GM13977 (cell line): ENCODE measurements around the gene PDE4B.

Source experiments
- DNase-seq: peaks from one replicate; pipeline ENCODE4 v3.0.0; 2012; ENCODE audit warnings: low spot score
- CTCF ChIP-seq: IDR thresholded peaks from 2 replicates; pipeline ENCODE4 v1.5.1; 2012; ENCODE audit warnings: mild to moderate bottlenecking, control low read depth; ENCODE audit not compliant: insufficient read depth; ENCODE audit errors: extremely low read depth, missing control alignments
- in situ Hi-C: fragments of 300-500 bp; cut with MboI; formaldehyde crosslinking; loops from one replicate; pipeline ENCODE4 v1.12.0; 2022; ENCODE audit warnings: low sequenced_read_pairs, low pct_unique_long_range_greater_than_20kb, mixed read lengths, inconsistent platforms; ENCODE audit not compliant: unreplicated experiment

The PDE4B gene

GRCh38 chr1:65773391-65774123 is 19.1 kb upstream of the PDE4B start:
- TF ChIP-seq CTCF: no peak
- in situ Hi-C loops: no loop called here

GRCh38 chr1:65788762-65789161 is 3.9 kb upstream of the PDE4B start:
- DNase-seq: no peak
- in situ Hi-C loops: no loop called here
- TF ChIP-seq CTCF: no peak

More at GRCh38 chr1:65773391-65774123, 19.1 kb upstream of the PDE4B start:
- DNase-seq: no peak

GRCh38 chr1:65791396-65791795 is 1.3 kb upstream of the PDE4B start:
- no peak for TF ChIP-seq CTCF
- no peak for DNase-seq
- in situ Hi-C loops: no loop called here

GRCh38 chr1:65791801-65792668 is 660 bp upstream of the PDE4B start:
- no peak for TF ChIP-seq CTCF
- no peak for DNase-seq
- in situ Hi-C loops: no loop called here

- TF ChIP-seq CTCF: no peak
- in situ Hi-C loops: no loop called here
- DNase-seq: no peak
Observed at GRCh38 chr1:65793359-65793732, 651 bp downstream of the PDE4B start.

GRCh38 chr1:65795311-65795710 is 2.6 kb downstream of the PDE4B start:
- no peak for DNase-seq
- in situ Hi-C loops: no loop called here
- no peak for TF ChIP-seq CTCF
